ENCODE measurements around the gene MRPL43.
A peak's percentile ranks its signal among the peaks of the same experiment; 100 is the strongest.
"Not testable (repeated sequence)": the region's sequence is repeated elsewhere in the genome, so short reads cannot be mapped to it uniquely, and the experiment has no call there.

The MRPL43 gene

GRCh38 chr10:100986952-100987684 is at the start of gene MRPL43, which contains the start of gene TWNK:
MRPL43 (minus strand) TSS chr10:100987497; CDS start chr10:100987443, 54 bp downstream.
TWNK (plus strand) TSS chr10:100987543; CDS start chr10:100988211, 668 bp downstream.
- DNase-seq = peak; percentile 5 to 85 (median 80)

DNA sequence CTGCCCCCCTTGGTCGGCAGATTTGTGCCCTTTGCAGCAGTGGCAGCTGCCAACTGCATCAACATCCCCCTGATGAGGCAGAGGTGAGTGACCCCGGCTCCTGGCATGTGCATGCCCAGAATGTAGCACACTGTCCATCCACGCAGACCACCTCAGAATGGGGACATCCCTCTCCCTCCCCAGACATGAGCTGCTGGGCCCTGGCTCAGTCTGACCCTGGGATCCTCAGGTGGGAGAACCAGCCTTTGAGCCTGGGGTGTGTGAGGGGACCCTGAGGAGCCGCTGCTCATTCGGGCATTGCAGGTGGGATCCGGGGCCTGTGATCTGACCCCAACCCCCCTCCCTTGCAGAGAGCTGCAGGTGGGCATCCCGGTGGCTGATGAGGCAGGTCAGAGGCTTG is 49.4 kb upstream of the MRPL43 start:
- no peak for DNase-seq

- no peak for DNase-seq
These were observed 48.8 kb upstream of the MRPL43 start for GRCh38 chr10:101035916-101036702.

GRCh38 chr10:101035314-101035713 is 48.0 kb upstream of the MRPL43 start:
- no peak for DNase-seq

GRCh38 chr10:101034404-101034803 is 47.1 kb upstream of the MRPL43 start:
- not testable (repeated sequence) for DNase-seq

DNA sequence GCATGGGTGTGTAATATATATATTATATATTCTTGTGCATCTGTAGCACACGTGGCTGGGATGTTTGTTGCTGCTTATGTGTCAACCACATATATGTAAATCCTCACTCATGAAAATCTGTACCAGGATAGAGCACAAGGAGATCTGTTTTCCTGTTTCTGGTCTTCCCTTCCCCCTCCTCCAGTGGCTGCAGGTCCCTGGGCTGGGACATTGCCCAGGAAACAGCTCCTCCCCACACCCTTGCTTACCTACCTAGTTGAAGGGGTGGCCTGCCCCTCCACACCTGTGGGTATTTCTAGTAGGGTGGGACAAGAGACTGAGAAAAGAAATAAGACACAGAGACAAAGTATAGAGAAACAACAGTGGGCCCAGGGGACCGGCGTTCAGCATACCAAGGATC is 46.0 kb upstream of the MRPL43 start:
- DNase-seq = no peak

- DNase-seq = peak in 8 of 14 donors; percentile 66 to 90 (median 79)
These were observed 45.4 kb upstream of the MRPL43 start for GRCh38 chr10:101032637-101033224.

- DNase-seq = peak; percentile 31 to 89 (median 82)
These were observed 44.7 kb upstream of the MRPL43 start for GRCh38 chr10:101031796-101032636.

- DNase-seq = peak; percentile 35 to 95 (median 88)
These were observed 44.0 kb upstream of the MRPL43 start, which contains the start of the genes PDZD7 and SFXN3 for GRCh38 chr10:101031128-101031795. PDZD7 (minus strand) TSS chr10:101031129; CDS start chr10:101030219, 910 bp downstream. SFXN3 (plus strand) TSS chr10:101031234; CDS start chr10:101034695, 3,461 bp downstream.

DNA sequence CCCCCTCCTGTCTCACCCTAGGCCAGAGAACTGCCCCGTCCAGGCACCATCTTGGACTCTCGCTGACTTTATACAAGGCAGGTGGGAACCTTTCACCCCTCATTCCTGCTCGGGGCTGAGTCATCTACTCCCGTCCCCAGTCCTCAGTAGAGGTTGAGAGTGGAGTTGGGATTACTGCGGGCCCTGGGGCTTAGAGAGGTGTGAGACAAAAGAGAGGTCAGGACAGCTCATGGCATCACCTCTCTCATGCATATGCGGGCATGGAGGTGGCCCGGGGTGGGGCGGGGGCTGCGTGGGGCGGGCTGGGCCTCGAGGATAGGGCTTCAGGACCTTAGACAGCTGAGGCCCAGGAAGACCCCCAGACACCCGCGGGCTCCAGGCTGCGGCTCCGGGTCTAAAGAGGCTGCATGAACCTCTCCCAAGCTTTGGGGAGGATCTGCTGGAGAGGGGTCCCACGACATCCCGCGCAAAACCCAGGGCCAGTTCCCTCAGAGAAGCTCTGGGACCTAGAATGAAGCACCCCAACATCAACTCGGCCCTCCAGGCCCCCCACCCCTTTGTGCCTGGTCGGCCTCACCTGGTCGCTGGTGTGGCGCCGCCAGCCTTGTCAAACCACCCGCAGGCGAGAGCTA is 43.3 kb upstream of the MRPL43 start:
- peak in 2 of 14 donors; percentile 53 to 59 for DNase-seq

- peak in 1 of 14 donors; percentile 18 for DNase-seq
These were observed 42.4 kb upstream of the MRPL43 start for GRCh38 chr10:101029520-101030295.

GRCh38 chr10:101028446-101029337 is 41.4 kb upstream of the MRPL43 start:
- no peak for DNase-seq

- DNase-seq = no peak
These were observed 39.9 kb upstream of the MRPL43 start for GRCh38 chr10:101027106-101027720.

DNA sequence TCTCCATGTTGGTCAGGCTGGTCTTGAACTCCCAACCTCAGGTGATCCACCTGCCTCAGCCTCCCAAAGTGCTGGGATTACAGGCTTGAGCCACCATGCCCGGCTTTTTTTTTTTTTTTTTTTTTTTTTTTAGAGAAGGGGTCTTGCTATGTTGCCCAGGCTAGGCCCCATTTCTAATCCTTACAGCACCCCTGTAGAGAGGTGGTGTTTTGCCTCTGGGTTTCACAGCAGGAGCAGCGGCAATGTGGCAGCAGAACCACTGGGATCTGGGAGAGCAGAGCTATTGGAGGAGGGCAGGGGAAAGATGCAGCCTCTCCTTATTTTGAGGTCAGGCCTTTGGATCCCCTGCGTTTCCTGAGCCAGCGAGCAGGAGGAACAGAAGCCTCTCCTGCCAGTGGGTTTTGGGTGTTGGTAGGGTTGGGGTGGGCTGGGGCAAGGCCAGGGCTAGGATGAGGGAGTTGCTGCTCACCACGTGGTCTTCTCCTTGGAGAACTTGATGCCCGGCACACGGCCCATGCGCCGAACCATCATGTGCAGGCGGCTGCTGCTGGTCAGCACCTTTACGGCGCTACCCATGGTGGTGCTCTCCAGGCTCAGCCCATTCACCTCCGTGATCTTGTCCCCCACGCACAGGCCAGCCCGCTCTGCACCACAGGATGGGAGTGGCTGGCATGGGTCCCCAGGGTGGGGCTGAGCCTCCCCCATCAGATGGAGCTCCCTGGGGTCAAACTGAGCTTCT is 35.8 kb upstream of the MRPL43 start:
- DNase-seq = no peak

DNA sequence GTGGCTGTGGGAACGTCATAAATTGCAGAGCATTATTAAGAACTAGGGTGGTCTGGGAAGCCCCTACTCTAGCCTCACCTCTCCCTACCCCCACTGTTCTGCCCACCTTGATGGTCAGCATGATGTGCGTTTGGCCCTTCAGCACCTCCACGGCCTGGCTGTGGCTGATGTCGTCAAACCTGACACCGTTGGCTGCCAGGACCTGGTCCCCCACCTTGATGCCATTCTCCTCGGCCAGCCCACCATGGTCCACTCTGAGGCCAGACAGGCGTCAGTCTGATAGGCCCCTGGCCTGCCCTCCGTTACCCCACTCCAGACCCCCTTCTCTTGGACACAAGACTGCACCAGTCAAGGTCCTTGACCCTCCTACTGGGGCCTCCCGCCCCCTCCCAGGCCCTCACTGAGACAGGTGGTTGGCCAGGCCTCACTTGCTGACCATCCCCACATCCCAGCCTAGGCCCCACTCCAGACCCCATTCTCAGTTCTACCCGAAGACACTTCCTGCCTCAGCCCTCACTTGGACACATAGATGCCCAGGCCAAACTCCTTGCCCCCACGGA is 34.5 kb upstream of the MRPL43 start:
- no peak for DNase-seq

DNA sequence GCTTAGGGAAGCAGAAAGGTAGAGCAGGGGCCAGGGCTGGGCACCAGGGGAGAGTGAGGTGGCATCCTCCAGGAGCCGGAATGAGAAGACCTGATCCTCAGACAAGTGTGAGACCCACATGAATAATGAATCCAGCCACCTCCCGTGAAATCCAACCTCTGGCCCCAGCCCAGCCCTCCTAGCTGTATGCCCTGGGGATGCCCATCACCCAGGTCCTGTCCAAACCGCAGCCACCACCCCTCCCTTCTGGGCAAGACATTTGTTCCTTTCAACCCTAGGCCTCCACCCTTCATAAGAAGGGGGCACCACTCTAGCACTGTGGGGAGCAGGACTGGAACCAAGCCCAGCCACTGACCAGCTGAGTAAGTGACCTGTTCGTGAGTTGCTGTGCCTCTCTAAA is 33.9 kb upstream of the MRPL43 start:
- no peak for DNase-seq

DNA sequence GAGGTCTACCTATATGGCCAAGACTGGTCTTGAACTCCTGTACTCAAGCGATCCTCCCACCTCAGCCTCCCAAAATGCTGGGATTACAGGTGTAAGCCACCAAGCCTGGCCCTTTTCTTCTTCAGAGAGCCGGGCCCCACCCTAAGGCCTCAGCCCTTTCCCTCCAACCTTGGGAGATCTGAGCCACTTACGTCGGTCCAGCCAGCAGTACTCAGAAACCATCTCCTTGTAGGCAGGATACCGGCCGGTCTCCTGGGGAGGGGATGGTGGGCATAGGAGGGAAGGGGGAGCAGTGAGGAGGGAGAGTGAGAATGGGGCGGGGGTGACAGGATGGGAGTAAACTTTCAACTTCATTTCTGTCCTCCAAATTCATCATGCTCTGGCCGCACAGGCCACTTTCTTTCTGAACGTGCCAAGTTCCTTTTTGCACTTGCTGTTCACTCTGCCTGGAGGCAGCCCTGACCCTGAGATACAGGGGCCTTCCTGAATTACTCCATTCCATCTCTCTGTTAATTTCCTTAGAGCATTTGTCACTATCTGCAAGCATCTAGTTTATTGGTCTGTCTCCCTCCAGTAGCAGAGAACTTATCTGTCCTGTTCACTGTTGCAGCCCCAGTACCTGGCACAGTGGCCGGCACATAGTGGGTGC is 33.3 kb upstream of the MRPL43 start:
- DNase-seq = no peak

Measured in C1 segment of cervical spinal cord (tissue), 14 donors.